SK-N-SH treated with all-trans-retinoic acid at 6 μM for 48 hours (cell line): ENCODE results near the gene SPTB.

Experiments
- ATAC-seq: fragments of 200-7000 bp; cut with Tn5 transposase; 3 replicates; pipeline ENCODE4 v1.9.1; 2020; ENCODE audit warnings: mild to moderate bottlenecking, moderate library complexity
- BACH2 ChIP-seq: fragments of 250-450 bp; sonication (Bioruptor Pico); IDR thresholded peaks from 2 replicates; pipeline ENCODE4 v1.9.0; 2021; ENCODE audit warnings: mild to moderate bottlenecking, borderline replicate concordance
- CREB5 ChIP-seq: fragments of 250-450 bp; sonication (Bioruptor Pico); IDR thresholded peaks from 2 replicates; pipeline ENCODE4 v1.5.1; 2020; ENCODE audit warnings: low read depth, mild to moderate bottlenecking, moderate library complexity
- CSRNP3 ChIP-seq: fragments of 250-450 bp; sonication (Bioruptor Pico); IDR thresholded peaks from 2 replicates; pipeline ENCODE4 v1.5.1; 2021; ENCODE audit warnings: mild to moderate bottlenecking, moderate library complexity
- ESRRG ChIP-seq: fragments of 250-450 bp; sonication (Bioruptor Pico); IDR thresholded peaks from 2 replicates; pipeline ENCODE4 v1.6.1; 2021; ENCODE audit warnings: mild to moderate bottlenecking
- GLIS3 ChIP-seq: fragments of 250-450 bp; sonication (Bioruptor Pico); IDR thresholded peaks from 2 replicates; pipeline ENCODE4 v1.5.0; 2020; ENCODE audit warnings: mild to moderate bottlenecking, moderate library complexity
- OSR1 ChIP-seq: fragments of 250-450 bp; sonication (Bioruptor Pico); IDR thresholded peaks from 2 replicates; pipeline ENCODE4 v1.8.0; 2022; ENCODE audit warnings: moderate library complexity, mild to moderate bottlenecking, inconsistent platforms
- POU6F1 ChIP-seq: fragments of 250-450 bp; sonication (Bioruptor Pico); IDR thresholded peaks from 2 replicates; pipeline ENCODE4 v1.8.0; 2021; ENCODE audit warnings: low read depth, mild to moderate bottlenecking, moderate library complexity, borderline replicate concordance
- PPARA ChIP-seq: fragments of 250-450 bp; sonication (Bioruptor Pico); IDR thresholded peaks from 2 replicates; pipeline ENCODE4 v1.5.0; 2020; ENCODE audit warnings: mild to moderate bottlenecking, borderline replicate concordance
- SNAI2 ChIP-seq: fragments of 250-450 bp; sonication (Bioruptor Pico); IDR thresholded peaks from 2 replicates; pipeline ENCODE4 v1.5.0; 2020; ENCODE audit warnings: mild to moderate bottlenecking, moderate library complexity
- TCF4 ChIP-seq: fragments of 250-450 bp; sonication (Bioruptor Pico); IDR thresholded peaks from 2 replicates; pipeline ENCODE4 v1.8.0; 2021; ENCODE audit warnings: mild to moderate bottlenecking, moderate library complexity, borderline replicate concordance
- TOX ChIP-seq: fragments of 250-450 bp; sonication (Bioruptor Pico); IDR thresholded peaks from 2 replicates; pipeline ENCODE4 v1.8.0; 2021; ENCODE audit warnings: mild to moderate bottlenecking, moderate library complexity, borderline replicate concordance
- TSHZ2 ChIP-seq: fragments of 250-450 bp; sonication (Bioruptor Pico); IDR thresholded peaks from 2 replicates; pipeline ENCODE4 v1.5.0; 2020; ENCODE audit warnings: mild to moderate bottlenecking, moderate library complexity
- ZC3H10 ChIP-seq: fragments of 250-450 bp; sonication (Bioruptor Pico); IDR thresholded peaks from 2 replicates; pipeline ENCODE4 v1.5.1; 2021; ENCODE audit warnings: mild to moderate bottlenecking, moderate library complexity
- ZFP30 ChIP-seq: fragments of 450-650 bp; formaldehyde crosslinking; IDR thresholded peaks from 2 replicates; pipeline ENCODE4 v1.5.0; 2022; ENCODE audit warnings: mild to moderate bottlenecking, moderate library complexity
- ZNF565 ChIP-seq: fragments of 450-650 bp; formaldehyde crosslinking; conservative IDR thresholded peaks from 2 replicates; pipeline ENCODE4 v1.5.0; 2020; ENCODE audit warnings: low read depth, mild to moderate bottlenecking, moderate library complexity
- ZNF8 ChIP-seq: fragments of 450-650 bp; formaldehyde crosslinking; IDR thresholded peaks from 2 replicates; pipeline ENCODE4 v1.5.0; 2020; ENCODE audit warnings: mild to moderate bottlenecking, moderate library complexity
- TF ChIP-seq, protein P1 (sequence below): fragments of 250-450 bp; sonication (Bioruptor Pico); IDR thresholded peaks from 2 replicates; pipeline ENCODE4 v1.8.0; 2020; ENCODE audit warnings: mild to moderate bottlenecking, moderate library complexity, borderline replicate concordance

The SPTB gene

DNA sequence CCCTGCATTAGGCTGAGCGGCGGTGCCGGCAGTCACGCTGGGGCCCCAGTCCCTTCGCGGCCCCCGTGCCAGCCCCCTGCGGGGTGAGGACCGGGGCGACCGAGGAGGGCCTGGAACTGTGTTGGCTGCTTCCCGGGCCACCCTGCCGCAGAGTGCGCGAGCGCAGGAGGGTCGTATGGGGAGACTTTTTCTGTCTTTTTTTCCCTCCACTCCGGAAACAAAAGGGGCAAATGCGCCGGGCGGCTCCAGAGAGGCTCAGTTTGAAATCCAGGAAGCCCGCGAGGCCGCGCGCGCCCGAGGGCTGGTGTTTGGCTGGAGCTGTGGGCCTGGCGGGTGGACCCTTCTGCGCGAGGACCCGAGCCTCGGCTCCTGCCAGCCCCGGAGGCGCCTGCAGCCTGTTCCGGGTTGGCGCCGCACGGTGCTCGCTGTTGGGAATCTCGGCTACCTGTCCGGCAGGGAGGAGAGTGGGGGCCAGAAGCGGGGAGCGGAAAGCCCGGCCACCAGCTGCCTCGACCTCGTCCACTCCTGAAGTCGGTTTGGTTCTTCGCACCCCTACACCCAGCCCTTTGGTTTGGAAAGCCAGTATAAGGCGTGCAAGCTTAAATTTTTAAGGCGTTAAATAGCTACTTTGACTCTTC is 174.8 kb downstream of the SPTB start (continued):
- TF ChIP-seq PPARA (CRISPR knock-in tag), result no peak

DNA sequence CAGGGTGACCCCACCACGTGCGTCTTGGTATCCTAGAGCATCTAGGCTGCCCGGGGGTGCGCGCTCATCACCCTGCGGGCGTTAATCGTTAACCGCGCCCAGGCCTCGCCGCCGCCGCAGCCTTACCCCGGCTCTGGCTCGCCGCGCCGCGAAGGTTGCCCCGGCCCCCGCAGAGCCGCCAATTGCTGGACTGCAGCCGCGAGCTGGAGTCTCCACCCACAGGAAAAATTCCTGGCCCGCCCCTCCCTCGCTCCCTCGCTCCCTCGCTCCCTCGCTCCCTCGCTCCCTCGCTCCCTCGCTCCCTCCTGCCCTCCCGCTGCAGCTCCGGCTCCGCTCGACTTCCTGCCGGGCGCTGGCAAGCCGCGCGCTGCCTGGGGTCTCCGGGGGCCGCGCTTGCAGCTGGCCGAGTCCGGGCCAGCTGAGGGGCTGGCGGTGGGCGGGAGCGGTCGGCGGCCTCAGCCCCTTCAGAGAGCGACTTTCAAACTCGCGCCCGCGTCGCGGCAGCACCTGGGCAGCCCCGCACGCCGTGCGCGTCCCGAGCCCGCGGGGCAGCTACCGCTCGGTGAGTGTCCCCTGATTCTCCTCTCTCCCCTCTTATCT is 175.5 kb downstream of the SPTB start, which contains the start of gene PLEKHG3:
TSS of gene PLEKHG3 (plus strand) at position 282 of the 600 bp plus-strand sequence. CDS start 23,208 bp downstream, outside the sequence.
- peak; percentile 91 for ATAC-seq

GRCh38 chr14:64703395-64704142 is 176.1 kb downstream of the SPTB start:
- TF ChIP-seq CSRNP3 (CRISPR knock-in tag) (no peak), TCF4 (CRISPR knock-in tag) (no peak), ZC3H10 (no peak), GLIS3 (CRISPR knock-in tag) (no peak), OSR1 (CRISPR knock-in tag) (no peak), PPARA (CRISPR knock-in tag) (no peak), CREB5 (no peak), ESRRG (no peak), BACH2 (CRISPR knock-in tag) (no peak), POU6F1 (CRISPR knock-in tag) (no peak), ZNF8 (CRISPR knock-in tag) (no peak)
- ATAC-seq, result no peak

More for the DNA sequence above, 175.5 kb downstream of the SPTB start, which contains the start of gene PLEKHG3:
- TF ChIP-seq, protein P1, sequence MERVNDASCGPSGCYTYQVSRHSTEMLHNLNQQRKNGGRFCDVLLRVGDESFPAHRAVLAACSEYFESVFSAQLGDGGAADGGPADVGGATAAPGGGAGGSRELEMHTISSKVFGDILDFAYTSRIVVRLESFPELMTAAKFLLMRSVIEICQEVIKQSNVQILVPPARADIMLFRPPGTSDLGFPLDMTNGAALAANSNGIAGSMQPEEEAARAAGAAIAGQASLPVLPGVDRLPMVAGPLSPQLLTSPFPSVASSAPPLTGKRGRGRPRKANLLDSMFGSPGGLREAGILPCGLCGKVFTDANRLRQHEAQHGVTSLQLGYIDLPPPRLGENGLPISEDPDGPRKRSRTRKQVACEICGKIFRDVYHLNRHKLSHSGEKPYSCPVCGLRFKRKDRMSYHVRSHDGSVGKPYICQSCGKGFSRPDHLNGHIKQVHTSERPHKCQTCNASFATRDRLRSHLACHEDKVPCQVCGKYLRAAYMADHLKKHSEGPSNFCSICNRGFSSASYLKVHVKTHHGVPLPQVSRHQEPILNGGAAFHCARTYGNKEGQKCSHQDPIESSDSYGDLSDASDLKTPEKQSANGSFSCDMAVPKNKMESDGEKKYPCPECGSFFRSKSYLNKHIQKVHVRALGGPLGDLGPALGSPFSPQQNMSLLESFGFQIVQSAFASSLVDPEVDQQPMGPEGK, result peak; percentile 18; the same call in 1 of the 2 replicates
- 0 out of 2 replicates have a peak, but pooled peaks have one; percentile 21 for TF ChIP-seq GLIS3 (CRISPR knock-in tag)
- TF ChIP-seq ZFP30, result no peak
- no peak for TF ChIP-seq ESRRG

DNA sequence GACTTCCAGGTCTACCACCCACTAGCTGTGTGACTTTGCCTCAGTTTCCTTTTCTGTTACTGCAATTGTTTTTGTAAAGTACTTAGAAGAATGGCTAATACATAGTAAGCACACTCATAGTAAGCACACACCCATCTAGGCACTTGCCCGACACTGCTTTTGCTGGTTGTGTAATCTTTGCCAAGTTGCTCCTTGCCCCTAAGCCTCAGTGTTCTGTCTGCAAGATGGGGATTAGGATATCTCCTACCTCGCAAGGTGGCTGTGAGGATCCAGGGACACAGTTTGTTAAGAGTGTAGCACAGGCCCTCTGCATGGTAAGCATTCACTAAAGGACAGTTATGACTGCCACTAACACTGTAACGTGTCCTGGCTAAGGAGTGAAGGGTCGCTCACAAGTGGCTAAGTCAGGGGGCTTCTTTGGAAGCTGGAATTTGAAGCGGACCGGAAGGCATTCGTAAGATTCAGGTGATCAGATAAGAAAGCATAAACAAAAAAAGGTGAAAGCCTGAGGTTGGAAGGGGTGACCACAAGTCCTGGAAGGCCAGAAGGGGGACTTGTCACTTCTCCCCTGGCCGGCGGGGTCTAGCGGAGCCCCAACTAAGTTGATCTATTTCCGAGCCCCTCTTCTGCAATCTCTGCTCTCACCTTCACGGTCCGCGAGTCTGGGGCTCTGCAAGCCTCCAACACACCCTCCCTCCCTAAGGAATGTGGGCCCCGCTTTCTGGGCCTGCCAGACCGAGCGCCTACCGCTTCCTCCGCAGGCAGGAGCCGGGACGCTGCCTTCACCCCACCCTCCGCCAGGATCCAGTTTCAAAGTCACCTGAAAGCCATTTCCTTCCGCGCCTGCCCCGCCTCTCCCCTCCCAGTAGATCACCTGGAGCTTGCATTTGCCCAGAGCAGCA is 177.0 kb downstream of the SPTB start:
- ATAC-seq, result no peak
- TF ChIP-seq PPARA (CRISPR knock-in tag), result no peak
- TF ChIP-seq CREB5, result no peak
- TF ChIP-seq GLIS3 (CRISPR knock-in tag), result no peak
- TF ChIP-seq ZNF8 (CRISPR knock-in tag), result no peak
- TF ChIP-seq POU6F1 (CRISPR knock-in tag), result no peak
- TF ChIP-seq TSHZ2 (CRISPR knock-in tag), result no peak
- TF ChIP-seq SNAI2 (CRISPR knock-in tag), result no peak
- TF ChIP-seq TOX (CRISPR knock-in tag), result no peak
- TF ChIP-seq ZNF565 (CRISPR knock-in tag), result no peak
- TF ChIP-seq OSR1 (CRISPR knock-in tag), result no peak
